K562 (cell line): ENCODE data around the gene FBXO28. TPM values are rescaled to one million over a fixed set of nuclear protein-coding genes. Genes with fewer than 3 reads are reported as not detected.

ENCODE experiments used
- ADNP ChIP-seq: fragments of 200-800 bp; sonication (Bioruptor generic); IDR thresholded peaks from 2 replicates; pipeline ENCODE4 v1.6.1; 2016; ENCODE audit warnings: missing genetic modification characterization, missing compliant biosample characterization
- CREB1 ChIP-seq, 2 experiments: sonication (generic) in 1 of 2; formaldehyde crosslinking in 1 of 2; IDR thresholded peaks; 2 replicates each; pipeline versions ENCODE4 v1.6.1 to v1.8.0; 2012 to 2022; ENCODE audit warnings: inconsistent platforms in 1 of 2, mild to moderate bottlenecking in 1 of 2, missing genetic modification reagents in 1 of 2, moderate library complexity in 1 of 2
- ELF1 ChIP-seq: fragments of 200-800 bp; sonication (Bioruptor generic); IDR thresholded peaks from 2 replicates; pipeline ENCODE4 v1.6.1; 2016; ENCODE audit warnings: missing genetic modification characterization, missing compliant biosample characterization
- NFE2 ChIP-seq: IDR thresholded peaks from 2 replicates; pipeline ENCODE4 v1.6.1; 2014; ENCODE audit warnings: antibody characterized with exemption, low read depth
- NFRKB ChIP-seq: fragments of 450-650 bp; IDR thresholded peaks from 2 replicates; pipeline ENCODE4 v1.6.1; 2016; ENCODE audit warnings: low read depth
- NR2F6 ChIP-seq: fragments of 450-650 bp; formaldehyde crosslinking; IDR thresholded peaks from 2 replicates; pipeline ENCODE4 v1.4.0; 2020; ENCODE audit warnings: mild to moderate bottlenecking
- PRPF4 ChIP-seq: fragments of 200-400 bp; formaldehyde crosslinking; IDR thresholded peaks from one replicate; pipeline ENCODE4 v1.6.1; 2017; ENCODE audit warnings: low read length, low read depth, mild to moderate bottlenecking; ENCODE audit not compliant: insufficient read depth, poor library complexity, severe bottlenecking
- SIX5 ChIP-seq, 2 experiments: IDR thresholded peaks; 2 replicates each; pipeline ENCODE4 v1.6.1; 2011; ENCODE audit warnings: low read length in 2 of 2, borderline replicate concordance in 1 of 2, low read depth in 1 of 2, mild to moderate bottlenecking in 1 of 2, moderate library complexity in 1 of 2; ENCODE audit not compliant: insufficient read depth in 1 of 2
- ZKSCAN1 ChIP-seq: fragments of 150-350 bp; IDR thresholded peaks from 2 replicates; pipeline ENCODE4 v1.6.1; 2016; ENCODE audit warnings: low read depth, low read length
- ZNF263 ChIP-seq: sonication (generic); formaldehyde crosslinking; IDR thresholded peaks from 2 replicates; pipeline ENCODE4 v1.8.0; 2022; ENCODE audit warnings: mild to moderate bottlenecking, missing genetic modification reagents, borderline replicate concordance
- polyA plus RNA-seq, 8 experiments: library from polyadenylated mRNA; depleted of rRNA in 4 of 8; stranded (reverse) in 5 of 8; unstranded in 3 of 8; fragments of >200 nt; fragmentation: Nextera tagmentation in 2 of 8; fragmentation: Illumina TruSeq in 1 of 8; extraction: Ambion mirVana in 2 of 8; extraction: Trizol in 1 of 8; gene quantifications; 2 replicates each; pipeline versions ENCODE4 v1.2.1 to v1.2.3, GENCODE V29; 2011 to 2014; ENCODE audit warnings: inconsistent platforms in 1 of 8, missing spikeins in 1 of 8
- total RNA-seq, 7 experiments: library from RNA; depleted of rRNA in 6 of 7; stranded (reverse); fragments of >200 nt in 6 of 7; fragmentation: Illumina TruSeq in 2 of 7; extraction: Trizol in 2 of 7; gene quantifications; 2 replicates each; pipeline versions ENCODE4 v1.2.1 to v1.2.3, GENCODE V29; 2011 to 2021; ENCODE audit warnings: low replicate concordance in 1 of 7
- TF ChIP-seq, protein P1 (sequence below), 2 experiments: IDR thresholded peaks; 2 replicates each; pipeline ENCODE4 v1.6.1; 2011; ENCODE audit warnings: borderline replicate concordance in 1 of 2, control low read depth in 1 of 2, low read depth in 1 of 2, low read length in 1 of 2, mild to moderate bottlenecking in 1 of 2, mixed read lengths in 1 of 2, moderate library complexity in 1 of 2; ENCODE audit not compliant: insufficient read depth in 1 of 2, insufficient read length in 1 of 2, poor library complexity in 1 of 2, severe bottlenecking in 1 of 2; ENCODE audit errors: extremely low read depth in 1 of 2
- TF ChIP-seq, protein P2 (sequence below): fragments of 200-800 bp; sonication (Bioruptor generic); IDR thresholded peaks from 2 replicates; pipeline ENCODE4 v1.6.1; 2017; ENCODE audit warnings: missing genetic modification characterization, missing compliant biosample characterization

Gene FBXO28
- total and polyA plus RNA-seq, 9 of the 15 experiments (the other 6 are each of a cell fraction or from before 2014, with no cell fraction given): 4.1 to 34.8 (median 25.3) TPM

GRCh38 chr1:224183591-224184312 is 69.8 kb downstream of the FBXO28 start (continued):
- TF ChIP-seq CREB1 (IDR thresholded peaks at IDR 0.05) (no peak; the same call in 1 of the 2 replicates), CREB1 (CRISPR knock-in tag; IDR thresholded peaks at IDR 0.05) (peak; percentile 18; the same call in 1 of the 2 replicates), ZNF263 (CRISPR knock-in tag) (peak; percentile 26; the same call in 1 of the 2 replicates), NFRKB (no peak), ELF1 (tag) (no peak), NR2F6 (CRISPR knock-in tag) (no peak), SIX5 (IDR thresholded peaks at IDR 0.05; ENCODE audit: borderline replicate concordance in 1 of 2, insufficient read depth in 1 of 2, low read depth in 1 of 2, low read length in 2 of 2) (no peak), ZKSCAN1 (no peak), NFE2 (peak; percentile 10; the same call in 1 of the 2 replicates), ADNP (tag) (no peak), PRPF4 (peak; percentile 8)
- TF ChIP-seq, protein P1, sequence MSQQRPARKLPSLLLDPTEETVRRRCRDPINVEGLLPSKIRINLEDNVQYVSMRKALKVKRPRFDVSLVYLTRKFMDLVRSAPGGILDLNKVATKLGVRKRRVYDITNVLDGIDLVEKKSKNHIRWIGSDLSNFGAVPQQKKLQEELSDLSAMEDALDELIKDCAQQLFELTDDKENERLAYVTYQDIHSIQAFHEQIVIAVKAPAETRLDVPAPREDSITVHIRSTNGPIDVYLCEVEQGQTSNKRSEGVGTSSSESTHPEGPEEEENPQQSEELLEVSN (IDR thresholded peaks at IDR 0.05; ENCODE audit: borderline replicate concordance in 1 of 2, extremely low read depth in 1 of 2, insufficient read depth in 1 of 2, insufficient read length in 1 of 2, low read depth in 1 of 2, low read length in 1 of 2, poor library complexity in 1 of 2, severe bottlenecking in 1 of 2): peak; percentile 95 to 97
- TF ChIP-seq, protein P2, sequence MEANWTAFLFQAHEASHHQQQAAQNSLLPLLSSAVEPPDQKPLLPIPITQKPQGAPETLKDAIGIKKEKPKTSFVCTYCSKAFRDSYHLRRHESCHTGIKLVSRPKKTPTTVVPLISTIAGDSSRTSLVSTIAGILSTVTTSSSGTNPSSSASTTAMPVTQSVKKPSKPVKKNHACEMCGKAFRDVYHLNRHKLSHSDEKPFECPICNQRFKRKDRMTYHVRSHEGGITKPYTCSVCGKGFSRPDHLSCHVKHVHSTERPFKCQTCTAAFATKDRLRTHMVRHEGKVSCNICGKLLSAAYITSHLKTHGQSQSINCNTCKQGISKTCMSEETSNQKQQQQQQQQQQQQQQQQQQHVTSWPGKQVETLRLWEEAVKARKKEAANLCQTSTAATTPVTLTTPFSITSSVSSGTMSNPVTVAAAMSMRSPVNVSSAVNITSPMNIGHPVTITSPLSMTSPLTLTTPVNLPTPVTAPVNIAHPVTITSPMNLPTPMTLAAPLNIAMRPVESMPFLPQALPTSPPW: 0 out of 2 replicates have a peak, but pooled peaks have one; percentile 90
